ENCODE data around the gene NCKIPSD.

NCKIPSD gene

GRCh38 chr3:48655606-48656005, 30.1 kb downstream of the NCKIPSD start:
- TF ChIP-seq CTCF (IDR thresholded peaks at IDR 0.05; ENCODE audit: low read depth, low read length): no peak
- no peak for DNase-seq
- H3K27me3 ChIP-seq: no peaks in the 10 kb centered on the region
- no peaks in the 10 kb centered on the region for H3K9me3 ChIP-seq
- no peak overlapping the region for H3K4me3 ChIP-seq (ENCODE audit: low read depth, low read length)
- no peaks in the 10 kb centered on the region for H3K4me1 ChIP-seq
- peaks cover 36% of the 10 kb centered on the region for H3K36me3 ChIP-seq

GRCh38 chr3:48655063-48655462, 30.7 kb downstream of the NCKIPSD start:
- no peak for DNase-seq
- Histone ChIP-seq H3K36me3 (peaks cover 31% of the 10 kb centered on the region), H3K27me3 (no peaks in the 10 kb centered on the region), H3K4me1 (no peaks in the 10 kb centered on the region), H3K4me3 (ENCODE audit: low read depth, low read length) (no peak overlapping the region), H3K9me3 (no peaks in the 10 kb centered on the region)
- no peak for TF ChIP-seq CTCF (IDR thresholded peaks at IDR 0.05; ENCODE audit: low read depth, low read length)

- DNase-seq: no peak
- no peak for TF ChIP-seq CTCF (IDR thresholded peaks at IDR 0.05; ENCODE audit: low read depth, low read length)
- peaks cover 12% of the 10 kb centered on the region for H3K36me3 ChIP-seq
- H3K9me3 ChIP-seq: no peaks in the 10 kb centered on the region
- H3K4me1 ChIP-seq: no peaks in the 10 kb centered on the region
- no peak overlapping the region for H3K4me3 ChIP-seq (ENCODE audit: low read depth, low read length)
- no peaks in the 10 kb centered on the region for H3K27me3 ChIP-seq
Measured at GRCh38 chr3:48652923-48653715, 32.6 kb downstream of the NCKIPSD start.

GRCh38 chr3:48651771-48652170, 33.9 kb downstream of the NCKIPSD start:
- H3K36me3 ChIP-seq: peaks cover 5% of the 10 kb centered on the region
- H3K27me3 ChIP-seq: no peaks in the 10 kb centered on the region
- no peaks in the 10 kb centered on the region for H3K9me3 ChIP-seq
- H3K4me3 ChIP-seq (ENCODE audit: low read depth, low read length): no peak overlapping the region
- DNase-seq: no peak
- no peak for TF ChIP-seq CTCF (IDR thresholded peaks at IDR 0.05; ENCODE audit: low read depth, low read length)
- H3K4me1 ChIP-seq: no peaks in the 10 kb centered on the region

GRCh38 chr3:48650723-48651122, 35.0 kb downstream of the NCKIPSD start:
- H3K4me1 ChIP-seq: no peaks in the 10 kb centered on the region
- peaks cover 3% of the 10 kb centered on the region for H3K36me3 ChIP-seq
- TF ChIP-seq CTCF (IDR thresholded peaks at IDR 0.05; ENCODE audit: low read depth, low read length): no peak

GRCh38 chr3:48648188-48648850, 37.4 kb downstream of the NCKIPSD start:
- Histone ChIP-seq H3K4me3 (ENCODE audit: low read depth, low read length) (no peak overlapping the region), H3K36me3 (peaks cover 12% of the 10 kb centered on the region), H3K27me3 (no peaks in the 10 kb centered on the region), H3K4me1 (no peaks in the 10 kb centered on the region), H3K9me3 (no peaks in the 10 kb centered on the region)
- DNase-seq: no peak
- no peak for TF ChIP-seq CTCF (IDR thresholded peaks at IDR 0.05; ENCODE audit: low read depth, low read length)

More at GRCh38 chr3:48650723-48651122, 35.0 kb downstream of the NCKIPSD start:
- no peak overlapping the region for H3K4me3 ChIP-seq (ENCODE audit: low read depth, low read length)
- H3K27me3 ChIP-seq: no peaks in the 10 kb centered on the region
- H3K9me3 ChIP-seq: no peaks in the 10 kb centered on the region
- no peak for DNase-seq

All from BE2C (cell line).